Vagina (tissue), 2 donors: Measurements from ENCODE around the gene TMEM244. TPM values are rescaled to one million over a fixed set of nuclear protein-coding genes. Genes with fewer than 3 reads are reported as not detected.

Experiments used
- DNase-seq, 2 donors: peaks; one replicate each; pipeline ENCODE4 v3.0.0-alpha.2; 2017; ENCODE audit errors: extremely low spot score in 2 of 2
- H3K27ac ChIP-seq: fragments of 200-600 bp; sonication (generic); one replicate; pipeline ENCODE4 v1.5.1; 2019
- H3K27me3 ChIP-seq: fragments of 200-600 bp; sonication (generic); one replicate; pipeline ENCODE4 v1.5.1; 2019
- H3K36me3 ChIP-seq, 2 donors: fragments of 200-600 bp; sonication (generic); one replicate each; pipeline ENCODE4 v1.5.1; 2017 to 2019
- H3K4me1 ChIP-seq: fragments of 200-600 bp; sonication (generic); one replicate; pipeline ENCODE4 v1.5.1; 2019
- H3K4me3 ChIP-seq, 2 donors: fragments of 200-600 bp; sonication (generic); 1 replicate in 1 of 2; 2 replicates in 1 of 2; pipeline ENCODE4 v1.5.1; 2016 to 2019
- H3K9me3 ChIP-seq: fragments of 200-600 bp; sonication (generic); one replicate; pipeline ENCODE4 v1.5.1; 2019
- POLR2A ChIP-seq, 2 donors: fragments of 450-650 bp; IDR thresholded peaks; one replicate each; pipeline ENCODE4 v1.6.1; 2017; ENCODE audit warnings: antibody characterized with exemption in 2 of 2, mild to moderate bottlenecking in 2 of 2, moderate library complexity in 2 of 2
- POLR2AphosphoS5 ChIP-seq, 2 donors: sonication (generic); formaldehyde crosslinking; IDR thresholded peaks; one replicate each; pipeline ENCODE4 v1.9.0; 2017; ENCODE audit warnings: antibody characterized with exemption in 2 of 2, mild to moderate bottlenecking in 2 of 2, low read depth in 1 of 2; ENCODE audit not compliant: insufficient read depth in 1 of 2
- intact Hi-C: fragments of 100-400 bp; cut with DNase I; formaldehyde crosslinking; loops from one replicate; pipeline ENCODE4 v1.15.1; 2023
- total RNA-seq: library from RNA; depleted of rRNA; stranded (reverse); fragments of >200 nt; gene quantifications from one replicate; pipeline ENCODE4 v1.2.3, GENCODE V29; 2016
- TF ChIP-seq, protein P1 (sequence below), 3 experiments: fragments of 450-650 bp in 2 of 3; fragments of 200-600 bp in 1 of 3; sonication (generic) in 1 of 3; IDR thresholded peaks; one replicate each; pipeline ENCODE4 v1.5.1; 2017 to 2019; ENCODE audit warnings: antibody characterized with exemption in 3 of 3, mild to moderate bottlenecking in 2 of 3, moderate library complexity in 2 of 3

Gene TMEM244
- total RNA-seq, 1 donor from 2014 or later: not detected

DNA sequence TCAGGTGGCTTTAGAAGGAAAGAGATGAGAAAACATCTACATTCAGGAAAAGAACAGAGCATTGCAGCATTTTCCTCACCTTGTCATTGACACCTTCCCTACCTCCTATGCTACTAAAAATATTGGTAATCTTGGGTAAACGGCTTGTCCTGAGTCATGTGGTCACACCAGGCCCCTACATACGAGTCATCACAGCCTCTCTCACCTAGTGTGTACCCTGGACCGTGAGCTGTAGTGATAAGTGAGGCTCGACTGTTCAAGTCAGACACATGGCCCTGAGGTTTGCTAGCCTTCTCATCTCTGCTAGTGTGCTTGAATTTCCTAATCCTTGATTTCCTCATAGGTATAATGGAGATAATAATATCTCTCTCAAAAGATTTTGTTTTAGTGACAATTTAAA lies 29.6 kb upstream of the TMEM244 start:
- intact Hi-C loops: no loop called here
- no peaks in the 10 kb centered on the region for H3K27me3 ChIP-seq
- DNase-seq: no peak
- TF ChIP-seq POLR2A (IDR thresholded peaks at IDR 0.05) (no peak), POLR2AphosphoS5 (IDR thresholded peaks at IDR 0.05; ENCODE audit: insufficient read depth in 1 of 2, low read depth in 1 of 2) (no peak)
- TF ChIP-seq, protein P1, sequence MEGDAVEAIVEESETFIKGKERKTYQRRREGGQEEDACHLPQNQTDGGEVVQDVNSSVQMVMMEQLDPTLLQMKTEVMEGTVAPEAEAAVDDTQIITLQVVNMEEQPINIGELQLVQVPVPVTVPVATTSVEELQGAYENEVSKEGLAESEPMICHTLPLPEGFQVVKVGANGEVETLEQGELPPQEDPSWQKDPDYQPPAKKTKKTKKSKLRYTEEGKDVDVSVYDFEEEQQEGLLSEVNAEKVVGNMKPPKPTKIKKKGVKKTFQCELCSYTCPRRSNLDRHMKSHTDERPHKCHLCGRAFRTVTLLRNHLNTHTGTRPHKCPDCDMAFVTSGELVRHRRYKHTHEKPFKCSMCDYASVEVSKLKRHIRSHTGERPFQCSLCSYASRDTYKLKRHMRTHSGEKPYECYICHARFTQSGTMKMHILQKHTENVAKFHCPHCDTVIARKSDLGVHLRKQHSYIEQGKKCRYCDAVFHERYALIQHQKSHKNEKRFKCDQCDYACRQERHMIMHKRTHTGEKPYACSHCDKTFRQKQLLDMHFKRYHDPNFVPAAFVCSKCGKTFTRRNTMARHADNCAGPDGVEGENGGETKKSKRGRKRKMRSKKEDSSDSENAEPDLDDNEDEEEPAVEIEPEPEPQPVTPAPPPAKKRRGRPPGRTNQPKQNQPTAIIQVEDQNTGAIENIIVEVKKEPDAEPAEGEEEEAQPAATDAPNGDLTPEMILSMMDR (IDR thresholded peaks at IDR 0.05): no peak
- no peaks in the 10 kb centered on the region for H3K4me1 ChIP-seq
- no peaks in the 10 kb centered on the region for H3K9me3 ChIP-seq
- H3K36me3 ChIP-seq: no peaks in the 10 kb centered on the region
- no peak overlapping the region for H3K27ac ChIP-seq
- no peak overlapping the region for H3K4me3 ChIP-seq

GRCh38 chr6:129890164-129890563 lies 29.0 kb upstream of the TMEM244 start:
- intact Hi-C loops: no loop called here
- no peak for TF ChIP-seq POLR2A (IDR thresholded peaks at IDR 0.05)
- TF ChIP-seq, protein P1 (IDR thresholded peaks at IDR 0.05): no peak
- no peak for TF ChIP-seq POLR2AphosphoS5 (IDR thresholded peaks at IDR 0.05; ENCODE audit: insufficient read depth in 1 of 2, low read depth in 1 of 2)
- H3K27ac ChIP-seq: no peak overlapping the region
- no peaks in the 10 kb centered on the region for H3K36me3 ChIP-seq
- H3K4me1 ChIP-seq: no peaks in the 10 kb centered on the region
- DNase-seq: no peak
- H3K27me3 ChIP-seq: no peaks in the 10 kb centered on the region
- no peaks in the 10 kb centered on the region for H3K9me3 ChIP-seq
- no peak overlapping the region for H3K4me3 ChIP-seq

GRCh38 chr6:129889580-129889979 lies 28.5 kb upstream of the TMEM244 start:
- TF ChIP-seq POLR2AphosphoS5 (IDR thresholded peaks at IDR 0.05; ENCODE audit: insufficient read depth in 1 of 2, low read depth in 1 of 2) (no peak), POLR2A (IDR thresholded peaks at IDR 0.05) (no peak)
- TF ChIP-seq, protein P1 (IDR thresholded peaks at IDR 0.05): no peak
- no peak for DNase-seq

DNA sequence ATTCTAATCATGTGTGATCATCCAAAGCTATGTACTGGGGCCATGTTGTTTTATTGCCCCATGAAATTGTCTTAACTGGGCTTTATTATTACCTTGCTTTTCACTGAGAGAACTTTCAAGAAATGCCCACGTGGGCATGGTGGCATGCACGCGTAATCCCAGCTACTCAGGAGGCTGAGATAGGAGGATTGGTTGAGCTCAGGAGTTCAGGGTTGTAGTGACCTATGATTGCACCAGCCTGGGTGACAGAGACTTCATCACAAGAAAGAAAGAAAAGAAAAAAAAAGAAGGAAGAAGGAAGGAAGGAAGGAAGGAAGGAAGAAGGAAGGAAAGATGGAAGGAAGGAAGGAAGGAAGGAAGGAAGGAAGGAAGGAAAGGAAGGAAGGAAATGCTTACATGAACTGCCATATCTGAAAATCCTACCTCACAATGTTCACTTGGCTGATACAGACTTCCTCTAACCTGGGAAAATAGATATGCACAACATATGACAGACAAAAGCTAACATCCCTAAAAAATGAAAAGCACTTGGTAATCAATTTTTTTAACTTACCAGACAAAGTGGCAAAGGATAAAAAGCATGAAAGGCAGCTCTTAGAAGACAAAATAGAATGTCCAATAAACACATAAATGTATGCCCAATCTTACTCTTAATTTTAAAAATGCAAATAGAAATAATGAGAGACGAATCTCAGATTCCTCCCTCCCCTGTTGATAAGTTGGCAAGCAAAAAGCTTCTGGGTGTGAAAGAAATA lies 25.5 kb upstream of the TMEM244 start:
- TF ChIP-seq, protein P1 (IDR thresholded peaks at IDR 0.05): no peak
- no peak for TF ChIP-seq POLR2AphosphoS5 (IDR thresholded peaks at IDR 0.05; ENCODE audit: insufficient read depth in 1 of 2, low read depth in 1 of 2)
- TF ChIP-seq POLR2A (IDR thresholded peaks at IDR 0.05): no peak
- DNase-seq: no peak

More at GRCh38 chr6:129889580-129889979, 28.5 kb upstream of the TMEM244 start:
- no peaks in the 10 kb centered on the region for H3K4me1 ChIP-seq
- intact Hi-C loops: no loop called here
- H3K27me3 ChIP-seq: no peaks in the 10 kb centered on the region
- H3K9me3 ChIP-seq: no peaks in the 10 kb centered on the region
- H3K36me3 ChIP-seq: no peaks in the 10 kb centered on the region
- no peak overlapping the region for H3K27ac ChIP-seq
- no peak overlapping the region for H3K4me3 ChIP-seq

GRCh38 chr6:129884211-129884610 lies 23.1 kb upstream of the TMEM244 start:
- no peak overlapping the region for H3K27ac ChIP-seq
- intact Hi-C loops: no loop called here
- no peaks in the 10 kb centered on the region for H3K36me3 ChIP-seq
- no peak for DNase-seq
- H3K4me3 ChIP-seq: no peak overlapping the region
- H3K27me3 ChIP-seq: no peaks in the 10 kb centered on the region
- no peaks in the 10 kb centered on the region for H3K4me1 ChIP-seq
- no peaks in the 10 kb centered on the region for H3K9me3 ChIP-seq
- TF ChIP-seq POLR2A (IDR thresholded peaks at IDR 0.05) (no peak), POLR2AphosphoS5 (IDR thresholded peaks at IDR 0.05; ENCODE audit: insufficient read depth in 1 of 2, low read depth in 1 of 2) (no peak)
- TF ChIP-seq, protein P1 (IDR thresholded peaks at IDR 0.05): no peak

More for the DNA sequence above, 25.5 kb upstream of the TMEM244 start:
- Histone ChIP-seq H3K27ac (no peak overlapping the region), H3K4me1 (no peaks in the 10 kb centered on the region), H3K36me3 (no peaks in the 10 kb centered on the region), H3K9me3 (no peaks in the 10 kb centered on the region), H3K27me3 (no peaks in the 10 kb centered on the region), H3K4me3 (no peak overlapping the region)
- intact Hi-C loops: no loop called here
